Measurements from ENCODE around the gene TSPO2.
A peak's percentile ranks its signal among the peaks of the same experiment; 100 is the strongest.
"Not testable (repeated sequence)": the region's sequence is repeated elsewhere in the genome, so short reads cannot be mapped to it uniquely, and the experiment has no call there.

TSPO2 gene, protein sequence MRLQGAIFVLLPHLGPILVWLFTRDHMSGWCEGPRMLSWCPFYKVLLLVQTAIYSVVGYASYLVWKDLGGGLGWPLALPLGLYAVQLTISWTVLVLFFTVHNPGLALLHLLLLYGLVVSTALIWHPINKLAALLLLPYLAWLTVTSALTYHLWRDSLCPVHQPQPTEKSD

DNA sequence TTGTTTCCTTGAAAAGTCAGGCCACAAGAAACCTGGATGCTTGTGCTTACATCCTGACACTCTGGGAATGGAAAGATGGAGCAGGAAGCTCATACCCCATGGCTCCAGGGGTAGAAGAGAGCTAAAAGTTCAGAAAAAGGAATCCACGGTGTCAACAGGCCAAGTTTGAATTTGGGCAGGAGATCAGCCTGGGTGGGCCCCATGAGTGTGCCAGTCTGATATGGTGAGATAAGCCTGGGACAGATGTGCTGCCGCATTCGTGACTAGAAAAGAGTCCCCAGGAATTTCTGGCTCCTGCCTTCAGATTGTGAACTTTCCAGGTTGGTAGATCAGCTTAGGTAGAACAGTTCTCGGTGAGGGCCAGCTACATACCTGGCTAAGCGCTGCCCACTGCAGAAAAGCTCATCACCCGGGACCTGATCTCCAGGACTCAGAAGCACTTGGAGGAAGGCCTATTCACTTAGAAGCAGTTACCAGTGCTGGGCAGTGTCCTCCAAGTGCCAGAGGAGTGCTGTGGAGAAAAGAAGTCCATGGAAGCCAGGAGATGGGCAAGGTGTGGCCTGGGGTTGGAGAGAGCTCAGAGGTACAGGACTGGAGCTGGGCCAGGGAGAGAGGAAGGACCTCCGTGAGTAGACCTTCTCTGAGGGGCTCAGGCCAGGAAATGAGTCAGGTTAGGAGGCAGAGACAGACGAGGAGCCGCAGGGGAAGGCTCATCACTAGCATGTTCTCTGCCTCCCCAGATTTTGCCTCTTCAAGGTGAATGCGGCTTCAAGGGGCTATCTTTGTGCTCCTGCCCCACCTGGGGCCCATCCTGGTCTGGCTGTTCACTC, at the start of gene TSPO2:
Gene TSPO2 (plus strand): TSS at position 242 of the 830 bp plus-strand sequence. CDS start 519 bp downstream, at position 761.
- no peak for DNase-seq

DNA sequence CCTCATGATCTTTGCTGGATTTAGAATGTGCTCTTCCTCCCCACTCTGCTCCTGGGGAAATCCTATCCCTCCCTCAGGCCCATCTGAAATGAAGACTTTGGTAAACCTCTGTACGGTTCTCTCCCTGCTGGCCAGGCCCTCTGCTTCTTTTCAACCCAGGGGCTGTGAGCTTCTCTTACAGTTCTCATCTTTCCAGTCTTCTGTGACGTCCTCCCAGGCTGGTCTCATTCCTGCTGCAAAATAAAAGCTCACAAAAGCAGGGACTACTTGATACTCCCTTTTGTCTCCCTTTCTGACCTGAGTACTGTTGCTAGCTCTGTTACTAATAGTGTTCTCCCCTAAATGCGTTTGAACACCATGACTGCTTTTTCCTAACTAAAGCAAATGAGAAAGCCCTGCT, 49.5 kb upstream of the TSPO2 start:
- DNase-seq, result no peak

DNA sequence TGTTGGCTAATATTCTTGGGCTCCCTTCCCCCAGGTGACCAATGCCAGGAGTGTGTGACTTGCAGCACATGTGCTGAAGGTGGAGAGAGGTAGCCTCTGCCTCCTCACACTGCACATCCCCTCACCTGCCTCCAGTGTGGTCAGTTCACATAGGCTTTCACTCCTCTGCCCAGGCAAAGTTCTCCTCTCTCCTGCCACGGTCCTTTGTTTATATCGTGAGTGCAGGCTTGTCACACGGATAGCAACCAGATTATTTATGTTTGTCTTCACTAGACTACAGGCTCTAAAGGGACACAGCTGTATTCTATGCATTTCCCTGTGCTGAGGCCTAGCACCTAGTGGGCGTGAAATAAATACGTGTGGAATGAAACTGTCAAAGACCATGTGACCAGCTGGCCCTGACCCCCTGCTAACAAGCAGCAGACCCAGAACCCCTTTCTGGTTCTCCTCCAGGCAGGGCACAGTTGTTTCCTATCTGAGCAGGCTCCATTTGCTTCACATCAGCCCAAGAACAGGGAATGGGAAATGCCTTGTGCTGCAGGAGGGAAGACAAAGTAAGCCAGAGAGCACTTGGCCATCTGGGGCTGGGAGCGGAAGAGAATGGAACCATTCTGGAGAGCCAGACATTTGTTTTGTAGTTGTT, 45.6 kb upstream of the TSPO2 start:
- no peak for DNase-seq

GRCh38 chr6:40997234-40997957, 44.9 kb upstream of the TSPO2 start:
- DNase-seq, result no peak

DNA sequence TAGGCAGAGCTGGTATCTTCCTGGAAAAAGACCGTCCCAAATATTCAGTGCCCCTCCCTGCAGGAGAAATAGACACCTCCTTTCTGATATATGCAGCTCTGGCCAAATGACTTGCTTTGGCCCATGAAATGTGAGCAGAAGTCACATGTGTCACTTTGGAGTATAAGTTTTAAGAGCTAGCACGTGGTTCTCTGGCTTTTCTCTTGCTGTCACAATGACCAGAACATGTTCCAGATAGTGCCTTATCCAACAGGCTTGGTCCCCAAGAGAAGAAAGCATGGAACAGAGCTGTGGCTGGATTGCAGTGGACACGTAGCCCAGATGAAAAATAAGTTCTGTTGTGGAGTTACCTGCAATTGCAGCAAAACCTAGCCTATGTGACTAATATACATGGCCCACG, 43.6 kb upstream of the TSPO2 start:
- no peak for DNase-seq

DNA sequence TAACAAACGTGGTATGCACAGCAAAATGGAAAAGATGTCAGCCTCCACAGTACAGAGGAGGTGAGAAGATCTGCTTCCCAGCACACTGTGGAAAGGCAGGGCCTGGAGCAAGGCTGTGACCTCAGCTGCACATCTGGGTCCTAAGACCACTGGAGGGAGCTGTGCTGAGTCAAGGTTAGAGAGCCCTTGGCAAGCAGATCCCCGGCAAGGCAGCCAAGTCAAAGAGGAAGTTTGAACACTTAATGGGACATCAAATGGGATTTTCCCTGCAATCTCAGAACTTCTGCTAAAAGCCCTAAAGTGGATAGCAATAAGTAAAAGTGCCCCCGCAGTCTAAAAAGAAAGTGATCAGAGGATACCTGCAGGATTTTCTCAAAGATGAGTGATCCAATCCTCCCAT, 42.7 kb upstream of the TSPO2 start:
- no peak for DNase-seq

DNA sequence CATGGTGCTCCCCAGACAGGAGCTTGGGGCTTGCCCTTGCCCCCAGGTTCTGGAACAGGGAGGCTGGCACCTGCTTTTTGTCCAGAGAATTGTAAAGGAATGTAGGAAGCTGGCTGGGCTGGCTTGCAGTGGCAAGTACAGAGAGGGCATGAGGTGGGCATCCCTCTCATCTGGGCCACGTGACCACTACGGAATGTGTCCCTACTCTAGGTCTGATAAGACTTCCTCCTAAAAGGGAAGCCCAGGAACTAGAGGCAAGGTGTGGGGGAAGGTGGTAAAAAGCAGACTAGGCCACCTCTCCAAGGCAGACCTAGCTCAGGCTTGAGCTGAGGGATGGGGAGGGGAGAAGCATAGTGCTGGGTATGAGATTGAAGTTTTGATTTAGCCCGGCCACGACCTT, 42.0 kb upstream of the TSPO2 start:
- DNase-seq, result no peak

GRCh38 chr6:41002168-41002567, 40.1 kb upstream of the TSPO2 start:
- DNase-seq, result no peak

GRCh38 chr6:41006217-41006616, 36.0 kb upstream of the TSPO2 start:
- DNase-seq, result peak; percentile 18

DNA sequence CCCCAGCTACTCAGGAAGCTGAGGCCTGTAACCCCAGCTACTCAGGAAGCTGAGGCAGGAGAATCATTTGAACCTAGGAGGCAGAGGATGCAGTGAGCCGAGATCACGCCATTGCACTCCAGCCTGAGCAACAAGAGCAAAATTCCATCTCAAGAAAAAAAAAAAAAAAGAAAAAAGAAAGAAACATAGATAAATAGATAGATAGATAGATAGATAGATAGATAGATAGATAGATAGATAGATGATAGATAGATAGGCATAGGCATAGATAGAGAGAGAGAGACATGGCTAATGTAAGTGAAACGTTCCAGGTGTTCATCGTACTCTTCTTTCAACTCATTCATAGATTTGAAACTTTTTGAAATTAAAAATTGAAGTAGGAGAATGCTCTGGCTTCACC, 35.3 kb upstream of the TSPO2 start:
- DNase-seq, result not testable (repeated sequence)

DNA sequence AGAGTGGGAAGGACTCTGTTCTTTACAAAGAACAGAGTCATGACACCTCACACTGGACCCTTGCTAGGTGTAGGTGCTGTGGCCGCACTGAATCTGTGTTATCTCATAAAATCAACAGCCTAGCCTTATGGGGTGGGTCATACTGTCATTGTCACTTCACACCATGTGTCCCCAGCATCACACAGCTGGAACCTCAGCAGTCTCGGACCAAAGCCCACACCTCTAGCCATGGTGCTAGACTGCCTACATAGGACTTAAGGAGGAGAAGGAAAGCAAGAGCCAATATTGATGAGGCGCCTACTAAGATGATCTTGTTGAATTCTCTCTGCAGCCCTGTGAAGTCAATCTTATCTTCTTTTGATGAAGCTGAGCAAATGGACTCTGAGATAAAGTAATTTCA, 34.3 kb upstream of the TSPO2 start:
- DNase-seq, result no peak

- no peak for DNase-seq
Observed at GRCh38 chr6:41009669-41010068, 32.6 kb upstream of the TSPO2 start.

DNA sequence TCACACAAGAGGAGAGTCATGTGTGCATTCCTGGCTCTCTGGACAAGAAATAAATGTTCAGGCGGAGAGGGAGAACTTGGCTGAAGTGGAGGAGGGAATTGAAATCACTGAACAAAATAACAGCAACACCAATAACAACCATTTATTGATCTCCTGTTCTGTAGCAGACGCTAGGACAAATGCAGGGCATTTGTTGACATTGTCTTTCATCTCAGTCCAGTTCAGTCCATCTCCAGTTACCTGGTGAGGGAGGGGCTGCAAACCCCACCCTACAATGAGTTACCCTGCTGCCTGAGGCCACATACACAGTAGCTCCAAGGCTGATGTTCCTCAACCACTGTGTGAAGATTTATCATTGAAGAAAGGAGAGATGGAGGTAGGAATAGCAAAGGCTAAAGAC, 30.6 kb upstream of the TSPO2 start:
- no peak for DNase-seq

GRCh38 chr6:41013466-41014153, 28.7 kb upstream of the TSPO2 start:
- no peak for DNase-seq

- no peak for DNase-seq
Observed at GRCh38 chr6:41014780-41015179, 27.5 kb upstream of the TSPO2 start.

GRCh38 chr6:41015860-41016259, 26.4 kb upstream of the TSPO2 start:
- DNase-seq, result not testable (repeated sequence)

DNA sequence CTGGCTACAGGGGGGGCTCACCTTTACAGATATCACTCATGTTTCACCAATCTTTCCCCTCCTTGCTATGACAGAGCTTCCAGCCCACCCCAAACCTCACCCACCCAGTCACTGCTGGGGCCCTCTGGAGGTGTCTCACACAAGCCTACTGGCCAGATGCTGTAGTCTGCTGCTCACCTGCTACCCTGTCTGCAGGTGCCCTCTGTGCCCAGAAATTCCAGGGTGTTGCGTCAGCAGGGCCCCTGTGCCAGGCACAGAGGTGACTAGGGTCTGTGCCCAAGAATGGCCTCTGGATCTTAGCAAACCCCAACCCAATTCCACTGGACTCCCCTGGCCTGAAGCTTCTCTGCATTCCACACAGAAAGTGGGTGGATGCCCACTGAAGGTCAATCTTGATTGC, 24.6 kb upstream of the TSPO2 start:
- DNase-seq, result no peak

GRCh38 chr6:41021832-41022231, 20.4 kb upstream of the TSPO2 start:
- no peak for DNase-seq

DNA sequence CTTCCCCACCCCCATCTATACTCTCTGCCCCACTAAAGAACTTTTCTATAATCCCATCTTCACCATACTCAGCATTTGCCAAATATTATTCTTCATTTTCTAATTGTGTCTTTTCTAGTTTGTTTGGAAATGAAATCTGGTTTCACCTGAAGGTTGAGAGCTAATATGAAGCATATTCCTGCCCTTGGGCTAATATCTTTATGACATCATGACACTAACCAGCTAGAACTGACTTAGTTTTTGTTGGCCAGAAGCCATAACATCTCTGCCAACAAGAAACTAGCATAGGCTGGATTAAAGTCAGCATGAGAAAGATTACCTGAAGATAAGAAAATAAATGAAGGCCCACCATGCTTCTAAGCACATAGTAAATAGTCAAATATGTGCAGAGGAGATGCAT, 20.0 kb upstream of the TSPO2 start:
- DNase-seq, result no peak

- no peak for DNase-seq
Observed at GRCh38 chr6:41023114-41023513, 19.2 kb upstream of the TSPO2 start.

DNA sequence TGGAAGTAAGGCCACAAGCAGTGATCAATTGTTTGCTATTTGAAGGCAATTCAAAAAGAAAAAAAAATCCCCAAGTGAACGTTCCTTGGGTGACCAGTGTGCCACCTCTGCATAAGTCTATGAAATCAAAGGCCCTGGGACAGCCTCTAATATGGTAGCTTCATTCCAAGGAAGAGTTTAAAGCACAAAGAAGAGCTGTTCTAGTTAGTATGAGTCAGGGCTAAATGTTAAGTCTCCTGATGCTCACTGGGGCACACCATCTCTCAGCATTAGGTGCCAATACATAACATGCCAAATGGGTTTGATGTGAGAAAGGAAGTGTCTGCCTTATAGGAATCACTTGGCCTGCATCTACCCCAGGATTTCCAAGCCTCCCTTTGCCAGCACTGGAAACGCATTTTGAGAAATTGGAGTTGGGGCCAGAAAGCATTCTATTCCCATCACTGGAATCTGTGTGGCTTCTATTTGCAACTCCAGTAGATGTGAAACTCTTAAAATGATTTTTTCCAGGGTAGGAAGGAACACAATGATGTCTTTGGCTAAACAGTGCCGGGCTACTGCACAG, 16.2 kb upstream of the TSPO2 start:
- no peak for DNase-seq

DNA sequence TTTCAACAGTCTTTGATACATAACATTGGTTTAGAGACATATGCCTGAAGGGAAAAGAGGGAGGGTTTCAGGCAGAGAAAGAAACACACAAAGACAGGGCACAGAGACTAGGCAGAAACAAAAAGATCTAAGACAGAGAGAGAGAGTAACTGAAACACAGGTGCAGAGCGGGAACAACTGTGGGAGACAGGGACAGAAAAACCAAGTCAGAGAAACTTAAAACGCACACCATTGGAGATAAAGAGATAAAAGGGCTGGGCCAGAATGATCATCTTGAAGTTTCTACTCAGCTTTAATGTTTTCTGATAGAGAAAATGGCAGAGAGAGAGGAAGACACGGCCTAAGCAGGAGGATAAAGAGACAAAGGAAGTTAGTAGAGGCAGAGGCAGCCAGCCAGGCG, 15.0 kb upstream of the TSPO2 start:
- no peak for DNase-seq
